DMS153 treated with DMSO at 0.1 percent for 48 hours (cell line): ENCODE results near the gene EDC4.
A peak's percentile ranks its signal among the peaks of the same experiment; 100 is the strongest.
"Not testable (repeated sequence)": the region's sequence is repeated elsewhere in the genome, so short reads cannot be mapped to it uniquely, and the experiment has no call there.

Experiments used
- DNase-seq: peaks from one replicate; lab custom pipeline; 2025; ENCODE audit not compliant: unreplicated experiment; lab: John Stamatoyannopoulos, UW

EDC4 gene

GRCh38 chr16:67846320-67847063, 26.4 kb upstream of the EDC4 start, which contains the start of gene NUTF2:
Gene NUTF2 (plus strand): TSS chr16:67846933. CDS start chr16:67865131, 18,198 bp downstream.
- peak; percentile 93 for DNase-seq

GRCh38 chr16:67847064-67847861, 25.6 kb upstream of the EDC4 start, which contains the start of gene CENPT:
Gene CENPT (minus strand): TSS chr16:67847693. CDS start chr16:67833859, 13,834 bp downstream.
- no peak for DNase-seq

GRCh38 chr16:67848118-67848517, 24.7 kb upstream of the EDC4 start:
- no peak for DNase-seq

DNA sequence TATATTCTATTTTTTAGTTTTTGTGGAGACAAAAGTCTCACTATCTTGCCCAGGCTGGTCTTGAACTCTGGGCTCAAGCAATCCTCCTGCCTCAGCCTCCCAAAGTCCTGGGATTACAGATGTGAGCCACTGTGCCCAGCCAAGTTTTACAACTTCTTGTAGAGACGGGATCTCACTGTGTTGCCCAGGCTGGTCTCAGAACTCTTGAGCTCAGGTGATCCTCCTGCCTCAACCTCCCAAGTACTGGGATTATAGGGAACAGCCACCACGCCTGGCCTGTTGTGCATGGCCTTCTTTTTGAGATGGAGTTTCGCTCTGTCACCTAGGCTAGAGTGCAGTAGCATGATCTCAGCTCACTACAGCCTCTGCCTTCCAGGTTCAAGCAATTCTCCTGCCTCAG, 19.2 kb upstream of the EDC4 start:
- DNase-seq: no peak

DNA sequence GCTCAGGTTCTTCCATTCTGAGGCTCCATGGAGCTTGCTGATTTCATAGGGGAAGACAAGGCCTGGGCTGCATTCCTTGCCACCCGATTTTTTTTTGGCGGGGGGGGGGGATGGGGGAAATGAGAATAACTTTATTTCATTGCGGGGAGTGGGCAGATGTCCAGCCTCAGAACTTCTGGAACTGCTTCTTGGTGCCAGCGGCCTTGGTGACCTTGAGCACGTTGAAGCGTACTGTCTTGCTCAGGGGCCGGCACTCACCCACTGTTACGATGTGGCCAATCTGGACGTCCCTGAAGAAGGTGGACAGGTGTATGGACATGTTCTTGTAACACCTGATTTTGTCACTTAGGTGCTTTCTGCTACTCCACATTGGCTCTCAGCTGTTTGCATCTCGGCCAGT, 17.1 kb upstream of the EDC4 start:
- no peak for DNase-seq

GRCh38 chr16:67856927-67857546, 15.8 kb upstream of the EDC4 start:
- no peak for DNase-seq

GRCh38 chr16:67857547-67858233, 15.2 kb upstream of the EDC4 start:
- peak; percentile 65 for DNase-seq

- DNase-seq: no peak
Observed at GRCh38 chr16:67858500-67858899, 14.4 kb upstream of the EDC4 start.

DNA sequence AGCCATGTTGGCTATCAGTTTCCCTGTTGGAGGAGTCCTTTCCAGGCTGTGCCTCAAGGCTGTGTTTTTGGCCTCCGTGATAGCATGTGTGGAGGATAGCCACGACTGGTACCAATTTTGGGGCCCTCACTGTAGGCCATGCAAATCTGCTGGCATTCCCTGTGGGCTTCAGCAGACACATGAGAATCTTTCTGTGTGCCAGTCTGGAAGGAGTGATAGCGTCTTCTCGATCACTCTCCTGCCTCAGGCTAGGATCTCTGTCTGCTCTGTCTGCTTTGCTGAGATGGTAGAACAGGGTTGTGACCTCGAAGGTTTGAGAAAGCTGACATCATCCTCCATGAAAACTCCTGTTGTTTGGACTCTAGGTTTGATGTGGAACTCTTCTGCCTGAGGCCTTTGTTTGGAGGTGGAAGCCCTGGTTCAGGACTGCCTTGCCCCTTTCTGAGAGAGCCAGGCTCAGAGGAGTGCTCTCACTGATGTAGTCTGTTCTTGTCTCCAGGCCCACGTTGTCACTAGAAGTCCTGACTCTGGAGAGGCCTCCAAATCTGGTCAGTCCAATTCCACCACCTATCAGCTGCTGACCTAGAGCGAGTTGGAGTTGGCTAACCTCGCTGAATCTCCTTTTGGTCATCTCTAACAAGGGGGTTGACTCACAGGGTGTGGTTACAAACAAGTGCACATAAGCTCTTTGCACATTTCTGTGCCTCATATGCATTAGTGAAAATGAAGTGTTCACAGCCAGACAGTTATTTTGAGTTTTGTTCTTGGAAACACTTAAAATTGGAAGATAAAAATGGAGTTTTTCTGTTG, 12.1 kb upstream of the EDC4 start:
- DNase-seq: no peak

DNA sequence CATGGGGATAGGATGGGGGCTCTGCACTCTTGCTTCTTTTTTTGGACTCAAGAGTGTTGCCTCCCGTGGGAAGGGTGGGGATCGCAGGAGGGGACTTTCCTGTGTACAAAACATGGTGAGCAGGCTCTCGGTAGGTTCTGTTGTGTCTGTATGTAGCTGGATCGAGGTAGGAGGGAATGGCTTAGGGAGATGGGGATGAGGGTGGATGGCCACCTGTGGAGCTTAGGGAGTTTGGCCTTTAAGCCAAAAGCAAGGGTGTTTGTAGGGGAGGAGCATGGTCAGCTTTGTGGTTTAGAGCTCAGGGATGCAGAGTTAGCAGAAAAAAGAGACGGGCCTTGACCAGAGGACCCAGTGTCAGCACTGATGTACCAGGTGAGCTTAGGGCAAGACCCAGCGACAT, 11.0 kb upstream of the EDC4 start:
- DNase-seq: no peak

GRCh38 chr16:67862623-67863583, 9.9 kb upstream of the EDC4 start:
- DNase-seq: no peak

- not testable (repeated sequence) for DNase-seq
Observed at GRCh38 chr16:67864044-67864443, 8.8 kb upstream of the EDC4 start.

DNA sequence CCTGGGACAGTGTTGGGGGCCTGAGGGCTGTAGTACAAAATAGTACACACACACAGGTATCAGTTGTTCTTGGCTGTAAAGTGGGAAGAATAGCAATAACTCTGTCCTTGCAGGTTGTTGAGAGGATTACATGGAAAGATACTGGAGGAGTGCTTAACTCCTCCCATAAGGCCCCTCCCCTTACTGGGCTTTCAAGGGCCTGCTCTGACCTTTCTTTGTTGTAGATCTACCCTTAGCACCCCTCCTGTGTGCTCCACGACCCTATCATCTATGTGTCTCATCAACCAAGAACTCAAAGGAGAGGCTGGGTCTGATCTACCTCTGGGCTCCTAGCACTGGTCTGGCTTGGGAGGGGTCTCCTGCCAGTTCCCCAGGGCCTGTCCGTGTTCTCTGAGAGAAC, 8.3 kb upstream of the EDC4 start:
- DNase-seq: no peak

GRCh38 chr16:67865318-67865717, 7.5 kb upstream of the EDC4 start:
- no peak for DNase-seq

DNA sequence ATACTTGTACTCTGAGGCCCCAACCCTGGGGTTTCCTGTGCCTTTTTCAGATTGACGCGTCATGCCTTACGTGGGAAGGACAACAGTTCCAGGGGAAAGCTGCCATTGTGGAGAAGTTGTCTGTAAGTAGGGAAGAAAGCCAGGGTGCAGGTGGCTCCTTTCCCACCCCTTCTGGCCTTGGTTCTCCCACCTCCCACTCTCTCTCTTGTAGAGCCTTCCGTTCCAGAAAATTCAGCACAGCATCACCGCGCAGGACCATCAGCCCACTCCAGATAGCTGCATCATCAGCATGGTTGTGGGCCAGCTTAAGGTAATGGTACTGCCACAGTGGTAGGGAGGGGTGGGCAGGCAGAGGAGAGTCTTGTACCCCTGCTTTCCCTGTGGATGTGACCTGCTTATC, 4.6 kb upstream of the EDC4 start:
- no peak for DNase-seq

- no peak for DNase-seq
Observed at GRCh38 chr16:67869653-67870052, 3.2 kb upstream of the EDC4 start.

- DNase-seq: no peak
Observed at GRCh38 chr16:67871256-67871655, 1.6 kb upstream of the EDC4 start.

DNA sequence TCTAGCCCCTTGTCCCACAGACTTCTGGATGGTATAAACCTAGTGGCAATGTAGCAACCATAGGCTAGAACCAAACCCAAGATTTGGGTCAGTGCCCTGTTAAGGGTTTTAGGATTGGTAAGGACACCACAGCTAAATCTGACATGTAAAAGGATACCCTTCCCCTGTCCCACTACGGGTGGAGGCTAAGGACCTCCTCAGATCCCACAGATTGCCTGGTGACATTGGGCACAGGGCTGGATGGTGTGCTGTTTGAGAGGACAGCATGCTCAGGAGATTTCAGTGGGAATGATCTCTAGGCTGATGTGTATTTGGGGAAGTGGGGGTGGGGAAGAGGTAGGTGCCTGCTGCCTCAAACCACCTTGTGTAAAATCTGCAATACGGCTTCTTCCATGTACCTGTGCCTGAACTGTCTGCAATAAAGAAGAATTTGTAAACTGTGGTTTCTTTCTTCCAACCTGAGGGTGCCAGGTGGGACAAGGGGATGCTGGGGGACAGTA, 671 bp upstream of the EDC4 start:
- no peak for DNase-seq
